Activated T-cell treated with anti-CD3 and anti-CD28 coated beads for 24 hours (primary cell): ENCODE measurements around the gene RAB3GAP2.
"Not testable (repeated sequence)": the region's sequence is repeated elsewhere in the genome, so short reads cannot be mapped to it uniquely, and the experiment has no call there.

ENCODE experiments used
- DNase-seq: peaks from one replicate; pipeline ENCODE4 v3.0.0-alpha.2; 2020; ENCODE audit warnings: low read depth

Gene RAB3GAP2

DNA sequence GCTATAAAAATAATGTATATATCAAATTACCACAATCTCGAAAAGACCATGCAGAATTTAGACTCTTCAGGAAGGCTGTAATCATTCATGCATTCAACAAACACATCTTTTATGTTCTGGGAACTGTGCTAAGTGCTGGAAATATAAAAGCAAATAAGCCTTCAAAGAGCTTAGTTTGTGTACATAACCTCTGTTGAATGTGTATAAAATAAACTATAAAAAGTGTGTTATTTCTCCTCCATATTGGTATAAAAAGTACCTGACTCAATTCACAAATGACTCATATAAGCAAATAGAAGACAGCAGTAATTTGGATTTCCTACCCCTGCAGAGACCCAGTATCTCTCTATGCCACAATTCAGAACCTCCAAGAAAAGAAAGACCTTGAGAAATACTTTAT lies 36.8 kb downstream of the RAB3GAP2 start:
- DNase-seq, result no peak

DNA sequence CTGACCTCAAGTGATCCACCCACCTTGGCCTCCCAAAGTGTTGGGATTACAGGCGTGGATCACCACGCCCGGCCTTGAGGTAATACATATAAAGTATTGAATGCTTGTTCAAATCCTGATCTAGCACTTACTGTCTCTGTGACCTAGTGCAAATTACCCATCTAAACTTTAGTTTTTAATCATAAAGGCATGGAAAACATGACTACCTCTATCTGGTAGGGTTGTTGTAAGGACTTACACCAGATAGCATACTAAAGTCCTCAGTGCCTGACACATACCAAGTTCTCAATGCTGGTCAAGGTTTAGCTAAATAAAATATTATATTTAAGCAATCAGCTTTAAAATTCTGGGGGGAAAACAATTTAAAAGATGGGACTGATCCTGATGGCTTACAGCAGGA lies 38.3 kb downstream of the RAB3GAP2 start:
- no peak for DNase-seq

- DNase-seq, result no peak
Observed at GRCh38 chr1:220229771-220230170, 42.5 kb downstream of the RAB3GAP2 start.

DNA sequence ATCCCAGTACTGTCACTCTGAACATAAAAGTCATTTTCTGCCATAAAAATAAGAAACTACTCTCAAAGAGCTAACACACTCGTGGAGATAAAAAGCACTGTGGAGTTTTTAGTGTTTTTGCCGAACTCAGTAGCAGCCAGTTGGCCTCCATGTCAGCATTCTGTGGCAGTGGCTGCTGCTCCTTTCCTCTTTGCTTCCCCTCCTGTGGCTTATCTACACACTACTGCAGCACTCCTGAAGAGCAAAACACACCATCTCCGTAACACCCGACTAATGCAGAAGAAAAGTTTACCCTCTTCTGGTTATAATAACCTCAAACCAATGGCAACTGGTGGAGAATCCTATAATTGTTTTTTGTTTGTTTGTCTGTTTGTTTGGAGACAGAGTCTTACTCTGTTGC lies 44.9 kb downstream of the RAB3GAP2 start:
- DNase-seq, result no peak

DNA sequence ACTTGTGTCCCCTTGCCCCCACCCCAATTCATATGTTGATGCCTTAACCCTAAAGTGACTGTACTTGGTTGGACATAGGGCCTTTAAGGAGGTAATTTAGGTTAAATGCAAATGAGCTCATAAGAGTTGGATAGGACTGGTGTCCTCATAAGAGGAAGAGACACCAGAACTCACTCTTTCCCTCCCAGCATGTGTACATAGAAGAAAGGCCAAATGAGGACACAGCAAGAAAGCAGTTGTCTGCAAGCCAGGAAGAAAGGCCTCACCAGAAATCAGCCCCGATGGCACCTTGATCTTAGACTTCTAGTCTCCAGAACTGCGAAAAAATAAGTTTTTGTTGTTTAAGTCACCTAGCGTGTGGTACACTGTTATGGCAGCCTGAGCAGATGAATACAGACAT lies 45.5 kb downstream of the RAB3GAP2 start:
- no peak for DNase-seq

- DNase-seq, result no peak
Observed at GRCh38 chr1:220225957-220226356, 46.3 kb downstream of the RAB3GAP2 start.

GRCh38 chr1:220224611-220225124 lies 47.6 kb downstream of the RAB3GAP2 start:
- DNase-seq, result no peak

- DNase-seq, result no peak
Observed at GRCh38 chr1:220224033-220224432, 48.2 kb downstream of the RAB3GAP2 start.

GRCh38 chr1:220222939-220223338 lies 49.3 kb downstream of the RAB3GAP2 start:
- no peak for DNase-seq

- no peak for DNase-seq
Observed at GRCh38 chr1:220221670-220222069, 50.6 kb downstream of the RAB3GAP2 start.

DNA sequence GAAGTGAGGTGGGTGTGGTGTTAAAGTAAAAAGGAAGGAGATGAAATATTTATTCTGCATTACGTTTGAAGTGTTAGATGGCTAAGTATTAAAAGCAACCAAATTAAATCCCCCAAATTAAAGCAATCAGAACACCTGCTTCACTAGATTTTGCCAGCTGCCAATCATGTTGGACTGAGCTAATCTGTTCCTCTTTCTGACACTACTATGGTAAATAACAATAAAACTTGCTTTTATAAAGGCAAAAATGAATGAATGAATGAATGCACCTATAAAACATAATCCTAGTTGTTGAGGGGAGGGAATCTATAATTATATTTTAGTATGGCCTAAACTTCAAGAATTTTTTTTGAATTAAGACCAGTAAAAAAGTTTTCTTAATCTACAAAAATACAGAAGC lies 51.0 kb downstream of the RAB3GAP2 start:
- DNase-seq, result no peak

DNA sequence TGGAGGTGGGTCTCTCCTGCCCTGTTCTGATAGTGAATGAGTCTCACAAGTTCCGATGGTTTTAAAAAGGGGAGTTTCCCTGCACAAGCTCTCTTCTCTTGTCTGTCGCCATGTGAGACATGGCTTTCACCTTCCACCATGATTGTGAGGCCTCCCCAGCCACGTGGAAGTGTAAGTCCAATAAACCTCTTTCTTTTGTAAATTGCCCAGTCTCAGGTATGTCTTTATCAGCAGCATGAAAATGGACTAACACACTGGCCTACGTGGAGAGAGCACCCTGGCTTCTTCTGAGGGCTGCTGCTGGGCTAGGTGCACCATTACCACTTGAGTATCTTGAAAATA lies 51.6 kb downstream of the RAB3GAP2 start:
- DNase-seq, result not testable (repeated sequence)

DNA sequence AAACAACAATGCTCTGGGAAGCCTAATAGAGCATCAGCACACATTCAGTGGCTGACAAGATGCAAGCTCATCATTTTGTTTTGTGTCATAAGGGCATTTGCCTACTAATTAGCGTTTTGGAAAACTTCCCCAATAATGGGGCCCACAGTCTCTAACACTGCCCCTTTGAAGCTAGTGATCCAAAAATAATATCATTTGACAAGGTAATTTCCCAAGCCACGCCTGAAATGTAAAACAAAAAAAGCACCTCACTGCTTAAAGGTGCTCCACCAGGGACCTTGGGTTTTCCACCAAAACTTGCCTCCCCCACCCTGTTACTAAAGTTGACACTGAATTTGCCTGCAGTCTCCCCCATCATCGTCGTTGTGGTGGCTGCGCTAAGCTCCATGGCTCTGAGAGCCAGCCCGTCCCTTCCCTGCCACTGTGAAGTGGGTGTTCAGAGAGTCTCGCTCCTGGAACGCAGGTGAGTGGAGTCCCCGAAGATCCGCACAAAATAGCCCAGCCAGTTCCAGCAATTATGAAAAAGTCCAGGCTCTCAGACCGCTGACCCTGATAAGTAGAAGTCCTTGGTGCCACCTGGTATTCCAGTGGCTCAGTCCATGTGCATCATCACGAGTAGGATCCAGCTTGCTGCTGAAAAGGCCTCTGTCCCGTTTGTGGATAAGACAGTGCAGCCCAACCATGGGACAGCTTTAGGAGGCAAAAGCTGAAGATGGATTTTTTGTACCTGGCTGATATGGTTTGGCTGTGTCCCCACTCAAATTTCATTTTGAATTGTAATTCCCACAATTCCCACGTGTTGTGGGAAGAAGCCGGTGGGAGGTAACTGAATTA lies 52.2 kb downstream of the RAB3GAP2 start:
- no peak for DNase-seq

GRCh38 chr1:220219136-220219442 lies 53.2 kb downstream of the RAB3GAP2 start:
- DNase-seq, result no peak

DNA sequence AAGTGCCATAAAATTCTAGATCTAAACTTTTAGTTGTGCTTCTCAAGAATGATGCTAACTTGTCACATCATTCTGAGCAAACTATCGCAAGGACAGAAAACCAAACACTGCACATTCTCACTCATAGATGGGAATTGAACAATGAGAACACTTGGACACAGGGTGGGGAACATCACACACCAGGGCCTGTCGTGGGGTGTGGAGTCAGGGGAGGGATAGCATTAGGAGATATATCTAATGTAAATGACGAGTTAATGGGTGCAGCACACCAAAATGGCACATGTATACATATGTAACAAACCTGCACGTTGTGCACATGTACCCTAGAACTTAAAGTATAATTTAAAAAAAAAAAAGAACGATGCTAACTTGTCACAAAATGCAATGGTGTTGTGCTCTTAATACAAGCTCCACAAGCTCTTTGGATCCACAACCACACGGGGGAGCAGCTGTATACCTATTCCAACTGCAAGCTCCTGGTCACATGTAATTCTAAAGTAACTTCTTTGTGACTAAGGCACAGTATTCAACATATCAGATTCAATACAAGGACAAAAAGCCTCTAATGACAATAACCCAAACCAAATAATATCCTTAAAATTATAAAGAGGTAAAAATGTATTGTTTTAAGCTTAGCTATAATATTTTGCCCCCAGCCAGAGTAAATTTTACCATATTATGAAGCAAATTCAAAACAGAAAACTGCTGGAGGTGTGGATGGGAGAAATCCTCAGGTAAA lies 53.7 kb downstream of the RAB3GAP2 start:
- peak; percentile 6 for DNase-seq

GRCh38 chr1:220217383-220217988 lies 54.8 kb downstream of the RAB3GAP2 start:
- no peak for DNase-seq

- no peak for DNase-seq
Observed at GRCh38 chr1:220213382-220213983, 58.8 kb downstream of the RAB3GAP2 start.

GRCh38 chr1:220207411-220207810 lies 64.8 kb downstream of the RAB3GAP2 start:
- DNase-seq, result no peak

DNA sequence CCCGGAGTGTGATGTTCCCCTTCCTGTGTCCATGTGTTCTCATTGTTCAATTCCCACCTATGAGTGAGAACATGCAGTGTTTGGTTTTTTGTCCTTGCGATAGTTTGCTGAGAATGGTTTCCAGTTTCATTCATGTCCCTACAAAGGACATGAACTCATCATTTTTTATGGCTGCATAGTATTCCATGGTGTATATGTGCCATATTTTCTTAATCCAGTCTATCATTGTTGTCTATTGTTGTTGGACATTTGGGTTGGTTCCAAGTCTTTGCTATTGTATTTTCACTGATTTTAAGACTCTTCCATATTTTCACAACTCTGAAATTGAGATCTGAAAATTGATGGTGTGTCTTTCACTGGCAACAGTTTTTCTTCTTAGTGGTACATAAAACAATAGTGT lies 67.5 kb downstream of the RAB3GAP2 start:
- not testable (repeated sequence) for DNase-seq

GRCh38 chr1:220203816-220204215 lies 68.4 kb downstream of the RAB3GAP2 start:
- DNase-seq, result no peak

- no peak for DNase-seq
Observed at GRCh38 chr1:220198186-220199005, 73.9 kb downstream of the RAB3GAP2 start.

- DNase-seq, result no peak
Observed at GRCh38 chr1:220195701-220196100, 76.6 kb downstream of the RAB3GAP2 start.
